T-cell (primary cell): Measurements from ENCODE around the gene PCBP3. TPM values are rescaled to one million over a fixed set of nuclear protein-coding genes. Genes with fewer than 3 reads are reported as not detected.

Experiments
- ATAC-seq, 4 experiments: fragments of 200-7000 bp in 3 of 4; fragments of 150-1000 bp in 1 of 4; cut with Tn5 transposase; replicated peaks in 1 of 4; 1 replicate in 3 of 4; 2 replicates in 1 of 4; pipeline ENCODE4 v1.10.0; 2021; ENCODE audit warnings: moderate library complexity in 3 of 4, mild to moderate bottlenecking in 2 of 4, moderate number of reproducible peaks in 1 of 4
- CTCF ChIA-PET, 2 donors: fragments of 300-600 bp; sonication (Branson Sonifier 250); formaldehyde crosslinking; loops; one replicate each; lab custom pipeline; 2022; ENCODE audit warnings: antibody characterized with exemption in 2 of 2; lab: Charles Lee
- POLR2A ChIA-PET, 2 donors: fragments of 300-600 bp; sonication (Branson Sonifier 250); formaldehyde crosslinking; loops; one replicate each; lab custom pipeline; 2022; ENCODE audit warnings: antibody characterized with exemption in 2 of 2; lab: Charles Lee
- DNase-seq, 35 experiments: peaks; one replicate each; pipeline versions ENCODE4 v3.0.0 to v3.0.0-alpha.2; 2013 to 2023
- H3K27ac ChIP-seq: one replicate; pipeline ENCODE4 v1.5.1; 2013; ENCODE audit warnings: low read length
- H3K27me3 ChIP-seq, 2 experiments: replicated peaks in 1 of 2; 1 replicate in 1 of 2; 2 replicates in 1 of 2; pipeline versions ENCODE4 v1.6.1 to v1.7.0; 2013; ENCODE audit warnings: low read length in 1 of 2, mixed read lengths in 1 of 2; ENCODE audit not compliant: control insufficient read depth in 2 of 2, insufficient read depth in 2 of 2; ENCODE audit errors: extremely low read depth in 1 of 2
- H3K36me3 ChIP-seq, 2 donors: 1 replicate in 1 of 2; 2 replicates in 1 of 2; pipeline versions ENCODE4 v1.6.1 to v1.7.0; 2013; ENCODE audit warnings: low read length in 1 of 2; ENCODE audit not compliant: control insufficient read depth in 2 of 2, insufficient read depth in 1 of 2; ENCODE audit errors: extremely low read depth in 1 of 2
- H3K4me1 ChIP-seq, 2 experiments: 1 replicate in 1 of 2; 2 replicates in 1 of 2; pipeline versions ENCODE4 v1.6.1 to v1.7.0; 2013; ENCODE audit warnings: low read length in 2 of 2, mixed read lengths in 1 of 2; ENCODE audit not compliant: insufficient read depth in 2 of 2, control insufficient read depth in 1 of 2; ENCODE audit errors: extremely low read depth in 1 of 2
- H3K4me3 ChIP-seq, 2 donors: 1 replicate in 1 of 2; 2 replicates in 1 of 2; pipeline versions ENCODE4 v1.5.1 to v1.7.0; 2013; ENCODE audit warnings: mild to moderate bottlenecking in 2 of 2, low read length in 1 of 2, moderate library complexity in 1 of 2; ENCODE audit not compliant: control insufficient read depth in 1 of 2; ENCODE audit errors: extremely low read depth in 1 of 2
- H3K9me3 ChIP-seq: 2 replicates; pipeline ENCODE4 v1.7.0; 2013
- H3K27ac Mint-ChIP-seq, 2 donors: one replicate each; pipeline ENCODE4 v1.8.0; 2020 to 2021; ENCODE audit warnings: mild to moderate bottlenecking in 2 of 2, mixed read lengths in 2 of 2
- H3K27me3 Mint-ChIP-seq, 2 donors: one replicate each; pipeline ENCODE4 v1.8.0; 2021 to 2022; ENCODE audit warnings: mixed read lengths in 2 of 2
- H3K36me3 Mint-ChIP-seq: one replicate; pipeline ENCODE4 v1.8.0; 2021; ENCODE audit warnings: mixed read lengths
- H3K4me1 Mint-ChIP-seq, 3 donors: one replicate each; pipeline ENCODE4 v1.8.0; 2020 to 2022; ENCODE audit warnings: mixed read lengths in 3 of 3, mild to moderate bottlenecking in 1 of 3
- H3K4me3 Mint-ChIP-seq, 3 donors: one replicate each; pipeline ENCODE4 v1.8.0; 2020 to 2022; ENCODE audit warnings: mild to moderate bottlenecking in 3 of 3, mixed read lengths in 3 of 3, moderate library complexity in 3 of 3
- H3K9me3 Mint-ChIP-seq, 3 donors: one replicate each; pipeline ENCODE4 v1.8.0; 2020 to 2022; ENCODE audit warnings: mixed read lengths in 3 of 3
- WGBS: methylation state at CpG from one replicate; pipeline ENCODE4 v1.1.5; 2013; ENCODE audit warnings: missing lambda C conversion rate; ENCODE audit not compliant: insufficient coverage; 5-methylcytosine and 5-hydroxymethylcytosine counted together
- total RNA-seq, 35 experiments: library from RNA in 6 of 35; stranded (reverse) in 6 of 35; fragments of 120-200 nt in 1 of 35; gene quantifications; one replicate each; pipeline versions ENCODE4 v1.2.1 to v1.2.4 and lab custom pipeline; 2013 to 2026

Gene PCBP3
- total RNA-seq, 5 donors from 2014 or later (not counting 1 experiment from before 2014, with no cell fraction given), result 1.5 to 4.2 (median 2.8) TPM

GRCh38 chr21:45836268-45836655, 192.7 kb downstream of the PCBP3 start:
- H3K4me3 ChIP-seq, result no peak overlapping the region
- H3K27me3 Mint-ChIP-seq, result peaks cover 0 to 1% of the 10 kb centered on the region in 2 donors
- H3K4me1 Mint-ChIP-seq, result no peaks in the 10 kb centered on the region
- POLR2A ChIA-PET, result no interaction called here
- peaks cover 3 to 6% (median 4%) of the 10 kb centered on the region in 3 donors for H3K9me3 Mint-ChIP-seq
- peaks cover 3% of the 10 kb centered on the region for H3K36me3 Mint-ChIP-seq
- H3K4me1 ChIP-seq, result no peaks in the 10 kb centered on the region
- no peak for DNase-seq
- H3K27me3 ChIP-seq, result peaks cover 0 to 2% of the 10 kb centered on the region in 2 experiments
- no peaks in the 10 kb centered on the region for H3K36me3 ChIP-seq
- peaks cover 4% of the 10 kb centered on the region for H3K9me3 ChIP-seq
- ATAC-seq, result no peak
- CTCF ChIA-PET, result no interaction called here
- H3K27ac Mint-ChIP-seq, result no peak overlapping the region
- 88% methylated on average over 13 of the region's 13 CpGs for WGBS
- H3K4me3 Mint-ChIP-seq, result no peak overlapping the region
- no peak overlapping the region for H3K27ac ChIP-seq

DNA sequence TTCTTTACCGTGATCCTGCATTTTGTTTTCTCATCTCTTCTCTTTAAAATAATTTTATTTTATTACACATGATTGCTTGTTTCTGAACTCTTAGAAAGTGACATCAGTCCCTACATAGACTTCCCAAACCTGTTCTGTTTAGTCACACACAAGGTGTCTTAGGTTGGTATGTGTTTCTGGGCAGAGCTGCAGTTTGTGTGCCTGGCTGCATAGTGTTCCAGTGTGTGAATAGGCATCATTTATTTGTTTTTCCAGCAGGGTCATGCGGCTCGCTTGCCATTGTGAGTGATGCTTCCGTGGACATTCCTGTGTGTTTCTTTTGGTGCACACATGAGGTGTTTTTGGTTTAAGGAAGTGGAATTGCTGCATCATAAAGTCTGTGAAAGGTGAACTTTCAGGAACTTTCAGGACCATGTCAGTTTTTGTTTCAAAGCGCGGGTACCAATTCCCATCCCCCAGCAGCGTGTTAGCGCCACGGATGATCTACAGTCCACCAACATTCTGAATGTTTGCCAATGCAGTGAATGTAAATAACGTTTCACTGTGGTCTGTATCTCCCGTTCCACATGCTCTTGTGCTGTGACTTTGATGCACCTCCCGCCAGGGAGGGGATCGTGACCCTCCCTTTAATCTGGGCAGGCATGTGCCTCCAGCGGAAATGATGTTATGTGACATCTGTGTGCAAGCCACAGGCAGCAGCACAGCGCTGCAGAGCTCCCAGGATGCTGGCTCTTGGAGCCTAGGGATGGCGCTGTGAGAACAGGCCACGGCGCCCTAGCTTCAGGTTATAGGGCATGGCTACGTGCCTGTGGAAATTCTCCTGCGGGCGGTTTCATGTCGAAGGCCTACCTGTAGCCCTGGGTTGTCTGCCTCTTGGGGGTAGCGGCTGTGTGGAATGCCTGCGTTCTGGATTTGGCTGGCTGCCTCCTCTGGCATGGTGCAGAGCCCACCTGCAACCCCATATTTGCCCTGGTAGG, 193.5 kb downstream of the PCBP3 start:
- DNase-seq, result no peak
- POLR2A ChIA-PET, result no interaction called here

GRCh38 chr21:45837936-45838335, 194.4 kb downstream of the PCBP3 start:
- ChIA-PET POLR2A (no interaction called here), CTCF (no interaction called here)
- peaks cover 4% of the 10 kb centered on the region for H3K9me3 ChIP-seq
- Mint-ChIP-seq H3K27me3 (peaks cover 0 to 2% of the 10 kb centered on the region in 2 donors), H3K36me3 (peaks cover 8% of the 10 kb centered on the region), H3K9me3 (peaks cover 5 to 14% (median 11%) of the 10 kb centered on the region in 3 donors), H3K27ac (no peak overlapping the region), H3K4me3 (no peak overlapping the region), H3K4me1 (no peaks in the 10 kb centered on the region)
- DNase-seq (no peak), ATAC-seq (no peak)
- WGBS, result 100% methylated on average over 1 of the region's 4 CpGs
- H3K36me3 ChIP-seq, result no peaks in the 10 kb centered on the region
- H3K4me1 ChIP-seq, result no peaks in the 10 kb centered on the region
- no peak overlapping the region for H3K27ac ChIP-seq
- no peak overlapping the region for H3K4me3 ChIP-seq
- H3K27me3 ChIP-seq, result peaks cover 0 to 2% of the 10 kb centered on the region in 2 experiments

More for the DNA sequence above, 193.5 kb downstream of the PCBP3 start:
- Mint-ChIP-seq H3K9me3 (peaks cover 5 to 13% (median 10%) of the 10 kb centered on the region in 3 donors), H3K4me3 (no peak overlapping the region), H3K36me3 (peaks cover 8% of the 10 kb centered on the region), H3K27me3 (peaks cover 0 to 2% of the 10 kb centered on the region in 2 donors), H3K27ac (no peak overlapping the region), H3K4me1 (no peaks in the 10 kb centered on the region)
- Histone ChIP-seq H3K9me3 (peaks cover 4% of the 10 kb centered on the region), H3K27me3 (peaks cover 0 to 2% of the 10 kb centered on the region in 2 experiments), H3K36me3 (no peaks in the 10 kb centered on the region), H3K4me3 (no peak overlapping the region), H3K27ac (no peak overlapping the region), H3K4me1 (no peaks in the 10 kb centered on the region)
- ATAC-seq, result no peak
- WGBS, result 79% methylated on average over 17 of the region's 24 CpGs
- CTCF ChIA-PET, result no interaction called here

DNA sequence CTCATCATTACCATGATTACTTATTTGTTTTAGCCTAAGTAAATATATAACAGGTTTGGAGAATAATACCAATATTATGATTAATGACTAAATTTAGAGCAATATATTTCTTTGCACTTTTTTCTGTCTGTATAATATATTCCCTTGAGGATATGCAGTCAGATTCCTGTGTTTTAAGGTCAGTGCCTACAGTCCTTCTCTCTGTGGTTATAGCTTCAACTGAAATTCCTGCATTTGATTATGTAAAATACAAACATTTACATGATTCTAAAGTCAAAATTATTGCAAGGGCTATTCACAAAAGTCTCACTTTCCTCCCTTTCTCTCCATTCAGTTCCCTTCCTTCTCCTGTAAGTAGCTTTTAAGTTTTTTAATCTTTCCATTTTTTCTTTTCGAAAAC, 195.1 kb downstream of the PCBP3 start:
- Histone ChIP-seq H3K4me1 (no peaks in the 10 kb centered on the region), H3K4me3 (no peak overlapping the region), H3K27me3 (peaks cover 0 to 2% of the 10 kb centered on the region in 2 experiments), H3K9me3 (peaks cover 4% of the 10 kb centered on the region), H3K27ac (no peak overlapping the region), H3K36me3 (no peaks in the 10 kb centered on the region)
- Mint-ChIP-seq H3K4me3 (no peak overlapping the region), H3K36me3 (peaks cover 8% of the 10 kb centered on the region), H3K9me3 (peaks cover 5 to 14% (median 11%) of the 10 kb centered on the region in 3 donors), H3K27ac (no peak overlapping the region), H3K4me1 (no peaks in the 10 kb centered on the region), H3K27me3 (peaks cover 0 to 2% of the 10 kb centered on the region in 2 donors)
- POLR2A ChIA-PET, result no interaction called here
- DNase-seq, result no peak
- ATAC-seq, result no peak
- CTCF ChIA-PET, result no interaction called here
- no CpG with 5 or more reads among the region's 1 CpG for WGBS

GRCh38 chr21:45839274-45839673, 195.7 kb downstream of the PCBP3 start:
- no peaks in the 10 kb centered on the region for H3K4me1 ChIP-seq
- CTCF ChIA-PET, result no interaction called here
- no CpG with 5 or more reads among the region's 3 CpGs for WGBS
- no peak overlapping the region for H3K4me3 Mint-ChIP-seq
- H3K27ac ChIP-seq, result no peak overlapping the region
- H3K4me1 Mint-ChIP-seq, result no peaks in the 10 kb centered on the region
- H3K9me3 Mint-ChIP-seq, result peaks cover 5 to 14% (median 11%) of the 10 kb centered on the region in 3 donors
- peaks cover 4% of the 10 kb centered on the region for H3K9me3 ChIP-seq
- POLR2A ChIA-PET, result no interaction called here
- H3K27me3 ChIP-seq, result peaks cover 0 to 5% of the 10 kb centered on the region in 2 experiments
- H3K27ac Mint-ChIP-seq, result no peak overlapping the region
- H3K27me3 Mint-ChIP-seq, result peaks cover 0 to 2% of the 10 kb centered on the region in 2 donors
- peaks cover 8% of the 10 kb centered on the region for H3K36me3 Mint-ChIP-seq
- no peaks in the 10 kb centered on the region for H3K36me3 ChIP-seq
- no peak overlapping the region for H3K4me3 ChIP-seq
- ATAC-seq, result no peak
- no peak for DNase-seq

- 89% methylated on average over 7 of the region's 8 CpGs for WGBS
- Histone ChIP-seq H3K4me1 (peaks cover 4 to 11% of the 10 kb centered on the region in 2 experiments), H3K27ac (no peak overlapping the region), H3K4me3 (no peak overlapping the region), H3K27me3 (peaks cover 0 to 14% of the 10 kb centered on the region in 2 experiments), H3K36me3 (no peaks in the 10 kb centered on the region), H3K9me3 (peaks cover 4% of the 10 kb centered on the region)
- H3K4me1 Mint-ChIP-seq, result peaks cover 9 to 14% (median 11%) of the 10 kb centered on the region in 3 donors
- H3K4me3 Mint-ChIP-seq, result no peak overlapping the region
- peaks cover 0 to 2% of the 10 kb centered on the region in 2 donors for H3K27me3 Mint-ChIP-seq
- peaks cover 8% of the 10 kb centered on the region for H3K36me3 Mint-ChIP-seq
- DNase-seq (no peak), ATAC-seq (no peak)
- ChIA-PET POLR2A (no interaction called here), CTCF (no interaction called here)
- no peak overlapping the region for H3K27ac Mint-ChIP-seq
- H3K9me3 Mint-ChIP-seq, result peaks cover 5 to 14% (median 11%) of the 10 kb centered on the region in 3 donors
Observed at GRCh38 chr21:45841033-45841432, 197.5 kb downstream of the PCBP3 start.
